8988T (cell line): Measurements from ENCODE around the gene SLC26A11.

ENCODE experiments used
- DNase-seq: peaks from one replicate; pipeline ENCODE4 v3.0.0; 2011

The SLC26A11 gene

DNA sequence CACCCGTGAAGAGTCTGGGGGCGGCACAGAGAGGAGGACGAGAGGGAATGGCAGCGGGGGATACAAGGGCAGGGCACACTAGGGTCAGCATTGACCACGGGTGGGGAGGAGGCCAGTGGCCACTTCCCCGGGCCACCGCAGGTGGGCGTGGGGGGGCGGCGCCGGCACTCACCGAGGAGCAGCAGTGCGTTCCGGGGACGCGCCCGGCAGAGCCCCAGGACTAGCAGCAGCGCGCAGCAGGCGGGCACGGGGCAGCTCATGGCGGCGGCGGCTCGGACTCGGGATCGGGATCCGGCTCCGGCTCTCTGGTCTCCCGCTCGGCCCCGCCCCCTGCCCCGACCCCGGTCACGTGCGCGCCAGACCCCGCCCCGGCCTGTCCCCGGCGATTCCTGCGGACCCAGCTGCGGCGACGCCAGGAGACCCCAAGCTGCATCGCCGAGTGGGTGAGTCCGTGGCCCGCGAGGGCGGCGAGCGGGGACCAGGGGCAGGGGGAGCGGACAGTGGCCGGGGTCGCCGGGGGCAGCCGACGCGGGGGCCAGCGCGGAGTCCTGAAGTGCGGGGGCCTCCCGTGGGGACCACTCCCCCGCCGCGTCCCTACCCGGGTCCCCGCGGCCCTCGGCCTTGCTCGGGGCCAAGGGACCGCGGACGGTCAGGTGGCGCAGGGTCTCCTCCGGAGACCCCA is at the start of gene SLC26A11, which contains the start of gene SGSH:
SLC26A11 (plus strand) TSS at position 374 of the 682 bp plus-strand sequence. CDS start 1,134 bp downstream, outside the sequence.
SGSH (minus strand) TSS at position 280 of the 682 bp plus-strand sequence; CDS start at position 260, 20 bp downstream.
- DNase-seq, result peak; percentile 98

- DNase-seq, result no peak
Observed at GRCh38 chr17:80171681-80172080, 48.5 kb upstream of the SLC26A11 start.

GRCh38 chr17:80173126-80173525 is 47.1 kb upstream of the SLC26A11 start:
- no peak for DNase-seq

DNA sequence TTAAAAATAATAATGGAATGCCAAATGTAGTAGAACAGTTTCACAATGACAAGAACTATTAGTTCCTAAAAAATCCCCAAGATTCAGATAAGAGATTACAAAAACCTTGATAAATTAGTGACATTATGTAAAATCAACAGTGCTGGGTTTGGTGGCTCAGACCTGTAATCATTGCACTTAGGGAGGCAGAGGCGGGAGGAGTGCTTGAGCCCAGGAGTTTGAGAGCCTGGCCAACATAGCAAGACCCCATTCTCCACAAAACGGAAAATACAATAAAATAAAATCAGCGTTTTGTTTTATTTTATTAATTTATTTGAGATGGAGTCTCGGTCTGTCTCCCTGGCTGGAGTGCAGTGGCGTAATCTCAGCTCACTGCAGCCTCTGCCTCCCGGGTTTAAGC is 46.3 kb upstream of the SLC26A11 start:
- no peak for DNase-seq

DNA sequence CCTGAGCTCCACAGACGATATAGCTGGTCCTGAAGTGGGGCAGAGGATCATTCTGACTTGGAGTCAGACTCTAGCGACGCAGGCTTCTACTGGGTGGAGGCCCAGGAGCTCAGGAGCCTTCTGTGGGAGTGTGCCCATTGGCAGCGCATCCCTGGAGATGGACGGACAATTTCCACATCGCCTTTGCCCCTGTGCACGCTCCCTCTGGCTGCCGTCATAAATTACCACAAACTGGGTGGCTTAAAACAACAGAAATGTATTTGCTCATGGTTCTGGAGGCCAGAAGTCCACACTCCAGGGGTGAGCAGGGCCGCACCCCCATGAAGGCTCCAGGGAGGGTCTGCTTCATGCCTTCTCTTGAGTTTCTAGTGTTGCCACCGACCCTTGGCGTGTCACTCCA is 43.5 kb upstream of the SLC26A11 start:
- DNase-seq, result no peak

GRCh38 chr17:80177986-80178595 is 42.1 kb upstream of the SLC26A11 start:
- DNase-seq, result no peak

GRCh38 chr17:80180192-80180591 is 40.0 kb upstream of the SLC26A11 start:
- no peak for DNase-seq

DNA sequence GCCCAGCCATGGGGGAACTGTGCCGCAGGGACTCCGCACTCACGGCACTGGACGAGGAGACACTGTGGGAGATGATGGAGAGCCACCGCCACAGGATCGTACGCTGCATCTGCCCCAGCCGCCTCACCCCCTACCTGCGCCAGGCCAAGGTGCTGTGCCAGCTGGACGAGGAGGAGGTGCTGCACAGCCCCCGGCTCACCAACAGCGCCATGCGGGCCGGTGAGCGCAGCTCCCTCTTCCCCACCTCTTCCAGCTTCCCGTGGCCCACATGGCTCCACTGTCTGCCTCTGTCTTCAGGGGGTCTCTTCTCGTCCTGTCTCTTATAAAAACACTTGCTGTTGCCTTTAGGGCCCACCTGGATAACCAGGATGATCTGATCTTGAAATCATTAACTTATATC is 38.8 kb upstream of the SLC26A11 start:
- DNase-seq, result no peak

GRCh38 chr17:80182118-80182844 is 37.9 kb upstream of the SLC26A11 start:
- no peak for DNase-seq

DNA sequence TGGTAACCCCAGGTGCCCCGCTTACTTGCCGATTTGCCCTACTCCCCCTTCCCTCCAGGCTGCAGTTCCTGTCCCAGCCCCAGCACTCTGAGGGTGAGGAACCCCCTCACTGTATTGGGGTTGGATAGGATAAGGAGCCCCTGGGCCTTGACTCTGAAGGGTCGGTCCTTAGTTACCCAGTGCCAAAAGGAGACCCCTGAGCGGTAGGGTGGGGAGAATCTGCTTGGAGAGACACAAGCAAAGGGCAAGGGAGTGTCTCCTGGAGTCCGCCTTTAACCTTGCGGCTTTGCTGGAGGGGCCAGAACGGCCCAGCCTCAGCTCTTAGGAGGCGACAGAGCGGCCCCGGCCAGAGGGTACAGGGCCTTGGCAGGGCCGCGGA is 37.4 kb upstream of the SLC26A11 start:
- DNase-seq, result no peak

DNA sequence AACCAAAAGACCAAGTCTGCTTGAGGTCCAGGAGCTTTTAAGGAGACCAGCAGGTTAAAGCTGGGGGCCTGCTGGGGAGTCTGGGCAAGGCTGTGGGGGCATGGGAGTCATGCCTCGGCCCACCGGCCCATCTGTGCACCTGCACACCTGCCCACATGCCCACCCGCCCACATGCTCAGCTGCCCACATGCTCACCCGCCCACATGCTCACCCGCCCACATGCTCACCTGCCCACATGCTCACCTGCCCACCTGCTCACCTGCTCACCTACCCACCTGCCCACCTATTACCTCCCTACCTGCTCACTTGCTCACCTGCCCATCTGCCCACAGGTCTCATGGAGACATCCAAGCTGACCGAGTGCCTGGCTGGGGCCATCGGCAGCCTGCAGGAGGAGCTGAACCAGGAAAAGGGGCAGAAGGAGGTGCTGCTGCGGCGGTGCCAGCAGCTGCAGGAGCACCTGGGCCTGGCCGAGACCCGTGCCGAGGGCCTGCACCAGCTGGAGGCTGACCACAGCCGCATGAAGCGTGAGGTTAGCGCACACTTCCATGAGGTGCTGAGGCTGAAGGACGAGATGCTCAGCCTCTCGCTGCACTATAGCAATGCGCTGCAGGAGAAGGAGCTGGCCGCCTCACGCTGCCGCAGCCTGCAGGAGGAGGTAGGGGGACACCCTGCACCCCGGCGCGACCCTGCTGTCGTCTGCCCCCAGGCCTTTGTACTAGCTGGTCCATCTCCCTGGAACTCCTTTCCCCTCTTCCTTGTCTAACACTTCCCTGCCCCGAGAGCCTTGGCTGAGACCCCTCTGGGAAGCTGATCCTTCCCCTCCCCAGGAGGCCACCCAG is 36.4 kb upstream of the SLC26A11 start:
- no peak for DNase-seq

DNA sequence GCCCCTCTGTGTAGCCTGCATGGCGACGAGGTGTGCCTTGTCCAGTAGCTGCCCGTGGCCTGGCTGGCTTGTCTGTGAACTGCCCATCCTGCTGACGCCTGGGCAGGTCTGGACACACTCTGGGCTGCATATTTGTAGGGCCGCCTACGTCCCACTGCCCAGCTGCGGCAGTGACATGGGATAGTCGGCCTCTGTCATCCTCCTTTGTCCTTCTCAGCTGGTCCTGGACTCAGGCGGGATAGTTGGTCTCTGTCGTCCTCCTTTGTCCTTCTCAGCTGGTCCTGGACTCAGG is 35.9 kb upstream of the SLC26A11 start:
- DNase-seq, result no peak

DNA sequence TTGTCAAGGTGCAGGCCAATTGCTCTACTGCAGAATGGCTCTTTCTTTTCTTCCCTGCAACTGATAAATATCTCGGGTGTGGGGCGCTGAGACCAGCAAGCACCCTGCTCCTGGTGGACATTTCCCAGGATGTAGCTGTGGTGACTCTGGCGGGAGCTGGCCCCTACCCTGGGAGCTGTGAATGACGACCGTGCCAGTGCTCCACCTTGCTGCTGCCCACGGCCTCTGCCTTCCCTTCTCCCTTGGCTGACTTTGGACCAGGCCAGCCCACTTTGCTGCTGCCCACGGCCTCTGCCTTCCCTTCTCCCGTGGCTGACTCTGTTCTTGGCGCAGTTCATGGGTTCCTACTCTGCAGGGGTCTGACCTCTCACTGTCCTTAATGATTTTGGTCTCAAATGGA is 34.3 kb upstream of the SLC26A11 start:
- no peak for DNase-seq

DNA sequence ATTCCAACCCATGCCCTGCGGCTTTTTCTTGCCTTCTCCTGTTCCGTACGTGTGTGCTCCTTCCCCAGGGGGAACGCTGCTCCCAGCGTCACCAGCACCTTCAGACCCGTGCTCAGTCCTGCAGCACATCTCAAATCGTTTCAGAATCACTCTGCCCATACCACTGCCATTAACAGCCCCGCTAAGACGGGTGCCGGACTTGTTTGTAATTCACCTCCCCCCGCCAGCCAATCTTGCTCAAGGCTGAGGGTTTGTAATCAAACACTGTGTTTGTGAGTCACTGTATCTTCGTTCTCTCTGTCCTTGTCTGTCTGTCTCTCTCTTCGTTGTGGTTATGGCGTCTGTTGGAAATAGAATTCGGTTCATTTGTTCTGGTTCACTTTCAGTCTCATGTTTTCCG is 33.1 kb upstream of the SLC26A11 start:
- no peak for DNase-seq

DNA sequence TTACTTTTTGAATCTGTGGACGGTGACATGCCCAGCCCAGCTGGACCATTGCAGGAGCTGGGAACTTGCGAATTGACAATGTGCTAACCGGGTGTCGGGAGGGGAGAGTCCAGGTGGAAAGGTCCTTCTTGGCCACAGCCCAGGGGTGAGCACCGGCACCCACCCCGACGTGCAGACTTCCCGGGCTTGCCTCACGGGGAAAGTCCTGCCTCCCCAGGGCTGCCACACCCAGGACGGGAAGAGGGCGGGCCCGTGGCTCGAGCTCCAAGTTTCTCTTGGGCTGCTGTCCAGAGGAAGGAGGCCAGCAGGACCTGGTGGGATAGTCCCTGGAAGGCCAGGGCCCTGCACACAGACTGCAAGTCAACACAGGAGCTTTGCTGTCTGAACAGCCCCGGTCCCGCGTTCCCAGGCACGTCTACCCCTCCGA is 32.7 kb upstream of the SLC26A11 start:
- DNase-seq, result peak; percentile 41

DNA sequence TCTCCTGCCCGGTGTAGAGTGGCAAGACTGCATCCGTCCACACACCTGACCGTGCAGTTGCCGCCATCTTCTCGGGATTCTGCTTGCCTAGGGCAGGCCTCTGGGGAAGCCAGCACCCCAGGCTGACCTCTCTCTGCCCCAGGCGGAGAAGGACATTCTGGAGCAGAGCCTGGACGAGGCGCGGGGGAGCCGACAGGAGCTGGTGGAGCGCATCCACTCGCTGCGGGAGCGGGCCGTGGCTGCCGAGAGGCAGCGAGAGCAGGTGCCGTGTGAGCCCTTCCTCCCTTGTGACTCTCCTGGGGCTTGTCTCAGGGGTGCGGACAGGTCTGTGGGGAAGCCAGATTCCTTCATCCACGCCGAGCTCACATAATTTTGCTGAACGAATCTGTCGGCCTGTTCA is 30.6 kb upstream of the SLC26A11 start:
- DNase-seq, result no peak

- DNase-seq, result no peak
Observed at GRCh38 chr17:80190716-80191115, 29.5 kb upstream of the SLC26A11 start.

DNA sequence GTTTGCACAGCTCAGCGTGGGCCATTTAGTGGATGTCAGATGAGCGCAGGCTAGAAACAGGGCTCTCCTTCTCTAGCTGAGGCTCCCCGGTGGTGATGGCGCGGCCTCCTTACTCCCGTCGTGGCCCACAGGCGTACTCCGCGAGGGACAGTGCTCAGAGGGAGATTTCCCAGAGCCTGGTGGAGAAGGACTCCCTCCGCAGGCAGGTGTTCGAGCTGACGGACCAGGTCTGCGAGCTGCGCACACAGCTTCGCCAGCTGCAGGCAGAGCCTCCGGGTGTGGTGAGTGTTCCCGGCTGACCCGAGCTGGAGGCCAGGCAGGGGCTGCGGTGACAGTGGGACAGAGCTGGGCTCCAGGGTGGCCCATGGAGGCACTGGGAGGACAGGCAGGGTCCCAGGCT is 29.0 kb upstream of the SLC26A11 start:
- DNase-seq, result no peak

DNA sequence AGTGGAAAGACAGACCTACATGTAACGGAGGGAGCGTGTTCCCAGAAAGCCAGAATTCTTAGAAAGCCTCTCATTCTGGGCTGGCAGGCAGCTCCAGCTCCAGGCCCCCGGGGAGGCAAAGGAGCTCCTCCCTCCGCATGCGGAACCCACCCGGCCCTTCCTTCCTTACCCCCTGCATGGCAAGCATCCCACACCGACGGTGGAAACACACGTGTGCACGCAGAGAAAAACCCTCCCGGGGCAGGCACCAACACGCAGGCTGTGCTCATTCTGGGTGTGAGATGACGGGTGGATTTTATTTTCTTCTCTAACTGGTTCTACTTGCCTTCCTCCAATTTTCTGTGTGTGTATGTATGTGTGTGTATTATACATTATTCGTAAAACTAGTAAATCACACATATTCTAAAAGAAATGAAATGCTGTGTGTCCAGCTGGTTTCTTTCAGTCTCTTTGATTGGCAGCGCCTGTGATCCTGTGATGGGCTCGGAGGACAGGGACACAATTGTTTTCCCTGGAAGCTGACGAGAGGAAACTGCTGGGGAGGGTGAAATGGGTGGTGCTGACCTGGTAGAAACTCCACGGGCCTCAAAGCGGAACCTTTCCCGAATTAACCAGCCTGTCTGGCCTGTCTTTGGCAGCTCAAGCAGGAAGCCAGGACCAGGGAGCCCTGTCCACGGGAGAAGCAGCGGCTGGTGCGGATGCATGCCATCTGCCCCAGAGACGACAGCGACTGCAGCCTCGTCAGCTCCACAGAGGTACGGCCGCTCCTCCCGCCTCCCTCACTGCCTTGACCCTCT is 28.2 kb upstream of the SLC26A11 start:
- DNase-seq, result no peak

- no peak for DNase-seq
Observed at GRCh38 chr17:80195141-80195540, 25.1 kb upstream of the SLC26A11 start.

DNA sequence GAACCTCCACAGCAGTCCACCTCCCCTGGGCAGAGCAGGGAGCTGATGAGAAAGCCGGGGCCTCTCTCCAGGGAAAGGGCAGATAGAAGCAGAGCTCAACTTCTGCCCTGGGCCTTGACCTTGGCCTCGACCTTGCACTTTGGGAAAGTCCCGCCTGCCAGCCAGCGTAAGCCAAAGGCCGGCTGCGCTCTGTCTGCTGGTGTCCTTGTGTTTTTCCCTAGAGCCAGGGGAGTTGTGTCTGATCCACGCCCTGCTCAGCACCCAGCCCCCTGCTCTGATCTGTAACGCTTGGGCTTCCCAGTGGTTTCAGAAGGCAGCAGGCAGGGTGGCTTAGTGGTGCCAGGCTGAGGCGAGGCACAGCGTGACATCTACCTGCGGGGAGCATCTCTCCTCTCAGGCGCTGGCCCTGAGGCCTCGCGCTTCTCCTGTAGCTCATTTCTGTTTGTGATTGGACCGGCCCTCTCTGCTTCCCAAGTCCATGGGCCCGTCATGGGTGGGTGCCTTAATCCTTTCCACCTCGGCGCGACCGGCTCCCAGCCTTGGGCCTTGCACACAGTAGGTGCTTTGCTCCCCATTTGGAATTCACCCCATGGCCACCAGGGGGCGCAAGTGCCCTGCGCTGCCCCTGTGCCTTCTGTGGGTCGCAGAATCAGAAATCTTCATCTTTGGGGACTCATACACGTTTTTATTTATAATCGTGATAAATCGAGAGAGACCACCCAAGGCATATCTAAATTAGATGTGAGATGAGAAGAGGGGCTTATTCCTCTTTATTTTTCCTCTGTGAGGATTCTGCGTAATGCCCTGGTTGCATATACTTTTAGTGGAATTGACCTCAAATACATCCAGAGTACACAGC is 24.3 kb upstream of the SLC26A11 start:
- no peak for DNase-seq

DNA sequence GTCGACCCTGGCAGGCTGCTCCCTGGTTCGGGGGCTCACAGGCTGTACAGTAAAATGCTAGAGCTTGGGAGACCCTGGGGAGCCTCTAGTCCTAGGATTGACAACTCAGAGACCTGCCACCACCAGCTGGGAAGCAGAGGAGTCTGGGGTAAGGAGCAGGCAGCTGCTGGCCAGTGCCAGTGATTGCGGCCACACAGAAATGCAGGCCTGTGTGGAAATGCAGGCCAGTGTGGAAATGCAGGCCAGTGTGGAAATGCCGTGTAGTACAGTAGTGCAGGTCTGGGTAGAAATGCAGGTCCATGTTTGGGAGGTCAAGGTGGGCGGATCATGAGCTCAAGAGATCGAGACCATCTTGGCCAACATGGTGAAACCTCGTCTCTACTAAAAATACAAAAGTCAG is 23.6 kb upstream of the SLC26A11 start:
- DNase-seq, result no peak
